OCI-LY1 (cell line): ENCODE data around the gene CPNE1.

Source experiments
- EZH2 ChIP-seq: fragments of 200-600 bp; sonication (generic), shearing (Covaris generic); IDR thresholded peaks from 2 replicates; pipeline ENCODE4 v1.8.0; 2017; ENCODE audit warnings: borderline replicate concordance, mixed run types, mild to moderate bottlenecking, antibody characterized with exemption, low read length, moderate library complexity, mixed read lengths
- TF ChIP-seq, protein P1 (sequence below): fragments of 200-600 bp; sonication (generic), shearing (Covaris generic); IDR thresholded peaks from 2 replicates; pipeline ENCODE4 v1.5.1; 2017; ENCODE audit warnings: mild to moderate bottlenecking, antibody characterized with exemption, low read length, moderate library complexity, mixed read lengths

DNA sequence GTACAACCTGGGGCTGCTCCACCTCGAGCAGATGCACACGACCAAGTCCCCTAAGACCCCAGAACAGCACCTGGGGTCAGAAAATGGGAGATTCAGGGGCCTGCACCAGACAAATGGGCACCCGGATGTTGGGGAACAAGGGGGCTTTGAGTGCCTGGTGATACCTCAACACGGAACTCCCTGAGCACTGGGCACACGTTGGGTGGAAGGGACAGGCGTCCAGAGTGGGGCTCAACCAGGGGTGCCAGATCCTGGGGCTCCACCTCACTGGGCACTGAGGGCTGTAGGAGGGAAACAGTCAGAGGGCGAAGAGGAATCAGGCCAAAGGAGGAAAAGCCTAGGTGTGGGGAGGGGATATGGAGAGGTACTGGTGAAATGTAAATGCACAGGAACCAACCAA is 82.6 kb downstream of the CPNE1 start:
- TF ChIP-seq, protein P1, sequence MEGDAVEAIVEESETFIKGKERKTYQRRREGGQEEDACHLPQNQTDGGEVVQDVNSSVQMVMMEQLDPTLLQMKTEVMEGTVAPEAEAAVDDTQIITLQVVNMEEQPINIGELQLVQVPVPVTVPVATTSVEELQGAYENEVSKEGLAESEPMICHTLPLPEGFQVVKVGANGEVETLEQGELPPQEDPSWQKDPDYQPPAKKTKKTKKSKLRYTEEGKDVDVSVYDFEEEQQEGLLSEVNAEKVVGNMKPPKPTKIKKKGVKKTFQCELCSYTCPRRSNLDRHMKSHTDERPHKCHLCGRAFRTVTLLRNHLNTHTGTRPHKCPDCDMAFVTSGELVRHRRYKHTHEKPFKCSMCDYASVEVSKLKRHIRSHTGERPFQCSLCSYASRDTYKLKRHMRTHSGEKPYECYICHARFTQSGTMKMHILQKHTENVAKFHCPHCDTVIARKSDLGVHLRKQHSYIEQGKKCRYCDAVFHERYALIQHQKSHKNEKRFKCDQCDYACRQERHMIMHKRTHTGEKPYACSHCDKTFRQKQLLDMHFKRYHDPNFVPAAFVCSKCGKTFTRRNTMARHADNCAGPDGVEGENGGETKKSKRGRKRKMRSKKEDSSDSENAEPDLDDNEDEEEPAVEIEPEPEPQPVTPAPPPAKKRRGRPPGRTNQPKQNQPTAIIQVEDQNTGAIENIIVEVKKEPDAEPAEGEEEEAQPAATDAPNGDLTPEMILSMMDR: no peak
- TF ChIP-seq EZH2: no peak
